ENCODE results near the gene SYNPO2L. TPM values are rescaled to one million over a fixed set of nuclear protein-coding genes. Genes with fewer than 3 reads are reported as not detected.
A peak's percentile ranks its signal among the peaks of the same experiment; 100 is the strongest.

SYNPO2L gene
- total and polyA plus RNA-seq, 2 experiments from 2014 or later: not detected

- Histone ChIP-seq H3K4me2 (no peak overlapping the region), H3K79me2 (peaks cover 23% of the 10 kb centered on the region), H3K27me3 (no peaks in the 10 kb centered on the region), H3K27ac (no peak overlapping the region), H3K36me3 (replicated peaks; ENCODE audit: insufficient read depth, low read depth) (no peaks in the 10 kb centered on the region), H3K9me3 (ENCODE audit: low read depth) (no peaks in the 10 kb centered on the region), H4K20me1 (ENCODE audit: insufficient read depth, poor library complexity, severe bottlenecking) (no peaks in the 10 kb centered on the region), H2AFZ (no peak overlapping the region), H3K4me1 (ENCODE audit: insufficient read depth) (peaks cover 3% of the 10 kb centered on the region), H3K9me2 (replicated peaks; ENCODE audit: insufficient read depth) (no peaks in the 10 kb centered on the region), H3K4me3 (no peak overlapping the region)
- 72% methylated on average over 7 of the region's 7 CpGs for WGBS (ENCODE audit: low lambda C conversion rate, missing lambda C conversion rate)
- TF ChIP-seq EZH2 (IDR thresholded peaks at IDR 0.05; ENCODE audit: borderline replicate concordance) (no peak), EZH2phosphoT487 (IDR thresholded peaks at IDR 0.05; ENCODE audit: low read depth, severe bottlenecking, unreplicated experiment) (no peak), CTCF (IDR thresholded peaks at IDR 0.05; ENCODE audit: poor library complexity) (no peak)
- no peak for DNase-seq (ENCODE audit: low spot score)
Measured at GRCh38 chr10:73628405-73628804, 27.4 kb downstream of the SYNPO2L start.

- 95% methylated on average over 6 of the region's 6 CpGs for WGBS (ENCODE audit: low lambda C conversion rate, missing lambda C conversion rate)
- Histone ChIP-seq H3K27me3 (no peaks in the 10 kb centered on the region), H2AFZ (no peak overlapping the region), H4K20me1 (ENCODE audit: insufficient read depth, poor library complexity, severe bottlenecking) (no peaks in the 10 kb centered on the region), H3K4me2 (no peak overlapping the region), H3K4me3 (no peak overlapping the region), H3K9me2 (replicated peaks; ENCODE audit: insufficient read depth) (no peaks in the 10 kb centered on the region), H3K4me1 (ENCODE audit: insufficient read depth) (peaks cover 3% of the 10 kb centered on the region), H3K36me3 (replicated peaks; ENCODE audit: insufficient read depth, low read depth) (no peaks in the 10 kb centered on the region), H3K27ac (no peak overlapping the region), H3K9me3 (ENCODE audit: low read depth) (no peaks in the 10 kb centered on the region), H3K79me2 (peaks cover 34% of the 10 kb centered on the region)
- no peak for DNase-seq (ENCODE audit: low spot score)
- TF ChIP-seq EZH2phosphoT487 (IDR thresholded peaks at IDR 0.05; ENCODE audit: low read depth, severe bottlenecking, unreplicated experiment) (no peak), EZH2 (IDR thresholded peaks at IDR 0.05; ENCODE audit: borderline replicate concordance) (no peak), CTCF (IDR thresholded peaks at IDR 0.05; ENCODE audit: poor library complexity) (no peak)
Measured at GRCh38 chr10:73627300-73627699, 28.5 kb downstream of the SYNPO2L start.

GRCh38 chr10:73625884-73626752 is 29.7 kb downstream of the SYNPO2L start:
- Histone ChIP-seq H3K9me2 (replicated peaks; ENCODE audit: insufficient read depth) (no peaks in the 10 kb centered on the region), H3K9me3 (ENCODE audit: low read depth) (no peaks in the 10 kb centered on the region), H3K36me3 (replicated peaks; ENCODE audit: insufficient read depth, low read depth) (no peaks in the 10 kb centered on the region), H3K4me2 (peak overlapping the region; percentile 77), H3K79me2 (peaks cover 42% of the 10 kb centered on the region), H4K20me1 (ENCODE audit: insufficient read depth, poor library complexity, severe bottlenecking) (no peaks in the 10 kb centered on the region), H3K27ac (peak overlapping the region; percentile 90), H2AFZ (peak overlapping the region; percentile 81), H3K4me1 (ENCODE audit: insufficient read depth) (peaks cover 3% of the 10 kb centered on the region), H3K27me3 (no peaks in the 10 kb centered on the region), H3K4me3 (peak overlapping the region; percentile 51)
- 5% methylated on average over 37 of the region's 42 CpGs for WGBS (ENCODE audit: low lambda C conversion rate, missing lambda C conversion rate)
- peak; percentile 98 for DNase-seq (ENCODE audit: low spot score)
- TF ChIP-seq EZH2phosphoT487 (IDR thresholded peaks at IDR 0.05; ENCODE audit: low read depth, severe bottlenecking, unreplicated experiment): no peak
- TF ChIP-seq EZH2 (IDR thresholded peaks at IDR 0.05; ENCODE audit: borderline replicate concordance): no peak
- no peak for TF ChIP-seq CTCF (IDR thresholded peaks at IDR 0.05; ENCODE audit: poor library complexity)

Measured in hepatocyte (in vitro differentiated cells).